Thyroid gland (tissue), 4 donors: ENCODE measurements around the gene IFI44L. TPM values are rescaled to one million over a fixed set of nuclear protein-coding genes. Genes with fewer than 3 reads are reported as not detected.

Source experiments
- DNase-seq, 2 donors: peaks; one replicate each; pipeline ENCODE4 v3.0.0-alpha.2; 2019
- H3K27ac ChIP-seq, 3 donors: fragments of 200-600 bp; sonication (generic); 1 replicate in 2 of 3; 2 replicates in 1 of 3; pipeline ENCODE4 v1.5.1; 2016 to 2019; ENCODE audit warnings: mild to moderate bottlenecking in 1 of 3, moderate library complexity in 1 of 3
- H3K27me3 ChIP-seq: fragments of 200-600 bp; sonication (generic); one replicate; pipeline ENCODE4 v1.5.1; 2019
- H3K36me3 ChIP-seq, 2 donors: fragments of 200-600 bp; sonication (generic); one replicate each; pipeline ENCODE4 v1.5.1; 2016 to 2019
- H3K4me1 ChIP-seq, 2 donors: fragments of 200-600 bp; sonication (generic); one replicate each; pipeline ENCODE4 v1.5.1; 2017 to 2019
- H3K4me3 ChIP-seq, 3 donors: fragments of 200-600 bp; sonication (generic); replicated peaks in 1 of 3; 1 replicate in 2 of 3; 2 replicates in 1 of 3; pipeline ENCODE4 v1.5.1; 2016; ENCODE audit warnings: mild to moderate bottlenecking in 1 of 3
- H3K9me3 ChIP-seq: fragments of 200-600 bp; sonication (generic); one replicate; pipeline ENCODE4 v1.5.1; 2017
- POLR2A ChIP-seq, 2 donors: fragments of 450-650 bp; IDR thresholded peaks; one replicate each; pipeline ENCODE4 v1.6.1; 2017; ENCODE audit warnings: antibody characterized with exemption in 2 of 2, mild to moderate bottlenecking in 2 of 2, moderate library complexity in 1 of 2
- WGBS, 2 donors: methylation state at CpG; one replicate each; pipeline ENCODE4 v1.1.5; 2017; 5-methylcytosine and 5-hydroxymethylcytosine counted together
- intact Hi-C: fragments of 100-400 bp; cut with DNase I; formaldehyde crosslinking; loops from one replicate; pipeline ENCODE4 v1.15.1; 2023
- total RNA-seq, 4 donors: library from RNA; depleted of rRNA; stranded (reverse); fragments of >200 nt; gene quantifications; one replicate each; pipeline ENCODE4 v1.2.3, GENCODE V29; 2016
- TF ChIP-seq, protein P1 (sequence below), 6 experiments: fragments of 200-600 bp in 3 of 6; fragments of 450-650 bp in 3 of 6; sonication (generic) in 3 of 6; IDR thresholded peaks; one replicate each; pipeline ENCODE4 v1.5.1; 2016 to 2019; ENCODE audit warnings: antibody characterized with exemption in 6 of 6, mild to moderate bottlenecking in 2 of 6, inconsistent platforms in 1 of 6, moderate library complexity in 1 of 6

IFI44L gene
- total RNA-seq, 4 donors from 2014 or later: 8.1 to 22.9 (median 12.2) TPM

DNA sequence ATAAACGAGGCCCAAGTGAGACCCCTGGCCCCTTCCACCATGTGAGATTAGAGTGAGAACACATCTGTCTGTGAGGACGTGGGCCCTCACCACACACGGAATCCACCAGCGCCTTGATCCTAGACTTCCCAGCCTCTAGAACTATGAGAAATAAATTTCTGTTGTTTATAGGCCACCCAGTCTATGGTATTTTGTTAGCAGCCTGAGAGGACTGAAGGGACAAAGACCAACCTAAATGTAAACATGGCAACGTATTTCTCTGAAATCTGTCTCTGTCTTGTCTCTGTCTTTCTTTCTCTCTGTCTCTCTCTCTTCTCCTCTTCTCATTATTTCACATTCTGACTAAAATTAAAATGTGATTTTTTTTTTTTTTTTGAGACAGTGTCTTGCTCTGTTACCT, 15.6 kb upstream of the IFI44L start:
- WGBS, 2 donors: 89 to 93% methylated on average over 5 of the region's 5 CpGs
- intact Hi-C loops: loop anchor here (5.0 kb wide), 2 partner anchors 462 to 472 kb away; no protein-coding TSS in a partner anchor
- Histone ChIP-seq H3K36me3 (no peaks in the 10 kb centered on the region), H3K27ac (no peak overlapping the region), H3K27me3 (no peaks in the 10 kb centered on the region), H3K4me1 (peaks cover 0 to 3% of the 10 kb centered on the region in 2 donors), H3K9me3 (no peaks in the 10 kb centered on the region), H3K4me3 (no peak overlapping the region)
- TF ChIP-seq POLR2A (IDR thresholded peaks at IDR 0.05): no peak
- TF ChIP-seq, protein P1, sequence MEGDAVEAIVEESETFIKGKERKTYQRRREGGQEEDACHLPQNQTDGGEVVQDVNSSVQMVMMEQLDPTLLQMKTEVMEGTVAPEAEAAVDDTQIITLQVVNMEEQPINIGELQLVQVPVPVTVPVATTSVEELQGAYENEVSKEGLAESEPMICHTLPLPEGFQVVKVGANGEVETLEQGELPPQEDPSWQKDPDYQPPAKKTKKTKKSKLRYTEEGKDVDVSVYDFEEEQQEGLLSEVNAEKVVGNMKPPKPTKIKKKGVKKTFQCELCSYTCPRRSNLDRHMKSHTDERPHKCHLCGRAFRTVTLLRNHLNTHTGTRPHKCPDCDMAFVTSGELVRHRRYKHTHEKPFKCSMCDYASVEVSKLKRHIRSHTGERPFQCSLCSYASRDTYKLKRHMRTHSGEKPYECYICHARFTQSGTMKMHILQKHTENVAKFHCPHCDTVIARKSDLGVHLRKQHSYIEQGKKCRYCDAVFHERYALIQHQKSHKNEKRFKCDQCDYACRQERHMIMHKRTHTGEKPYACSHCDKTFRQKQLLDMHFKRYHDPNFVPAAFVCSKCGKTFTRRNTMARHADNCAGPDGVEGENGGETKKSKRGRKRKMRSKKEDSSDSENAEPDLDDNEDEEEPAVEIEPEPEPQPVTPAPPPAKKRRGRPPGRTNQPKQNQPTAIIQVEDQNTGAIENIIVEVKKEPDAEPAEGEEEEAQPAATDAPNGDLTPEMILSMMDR (IDR thresholded peaks at IDR 0.05): no peak
- no peak for DNase-seq

DNA sequence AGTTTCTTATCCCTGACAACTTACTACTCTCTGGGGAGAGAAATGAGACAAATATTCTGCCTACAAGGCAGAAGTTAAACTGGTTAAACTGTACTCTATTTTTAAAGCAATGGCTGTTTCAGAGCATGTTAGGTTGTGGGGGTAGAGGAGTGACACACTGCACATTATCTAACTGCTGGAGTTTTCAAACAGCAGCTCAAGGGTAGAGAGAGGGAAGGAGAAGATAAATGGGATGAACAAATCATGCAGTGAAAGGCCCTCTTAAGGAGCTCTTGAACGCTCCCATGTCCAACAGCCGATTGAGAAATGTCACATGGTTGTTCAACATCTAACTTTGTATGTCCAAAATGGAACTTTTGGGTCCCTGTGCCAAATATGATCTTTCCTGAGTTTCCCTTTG, 14.0 kb upstream of the IFI44L start:
- H3K9me3 ChIP-seq: no peaks in the 10 kb centered on the region
- WGBS, 2 donors: 46 to 47% methylated on average over 2 of the region's 2 CpGs
- TF ChIP-seq, protein P1 (IDR thresholded peaks at IDR 0.05): no peak
- no peak for TF ChIP-seq POLR2A (IDR thresholded peaks at IDR 0.05)
- no peaks in the 10 kb centered on the region for H3K27me3 ChIP-seq
- no peak overlapping the region for H3K27ac ChIP-seq
- no peaks in the 10 kb centered on the region for H3K36me3 ChIP-seq
- DNase-seq: no peak
- no peak overlapping the region for H3K4me3 ChIP-seq
- H3K4me1 ChIP-seq: peaks cover 0 to 3% of the 10 kb centered on the region in 2 donors
- intact Hi-C loops: loop anchor here (5.0 kb wide), 1 partner anchor 464 kb away; no protein-coding TSS in a partner anchor

DNA sequence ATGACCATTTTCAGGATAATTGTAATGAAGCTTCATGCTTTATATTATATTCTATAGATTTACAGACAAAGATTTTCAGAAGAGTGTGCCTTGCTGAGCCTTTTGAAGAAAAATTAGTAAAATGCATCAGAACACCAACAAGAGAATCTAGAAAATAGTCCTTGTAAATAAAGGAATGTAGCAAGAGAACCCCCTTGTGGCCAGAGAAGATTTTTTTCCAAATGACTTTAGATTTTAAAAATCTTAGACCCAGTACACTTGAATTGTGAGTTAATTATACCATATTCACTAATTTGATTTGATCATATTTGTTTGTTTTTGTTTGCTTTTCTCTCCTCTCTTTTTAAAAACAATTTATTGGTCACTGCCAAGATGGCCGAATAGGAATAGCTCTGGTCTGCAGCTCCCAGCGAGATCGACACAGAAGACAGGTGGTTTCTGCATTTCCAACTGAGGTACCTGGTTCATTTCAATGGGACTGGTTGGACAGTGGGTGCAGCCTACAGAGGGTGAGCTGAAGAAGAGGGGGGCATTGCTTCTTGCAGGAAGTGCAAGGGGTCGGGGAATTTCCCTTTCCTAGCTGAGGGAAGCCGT, 12.8 kb upstream of the IFI44L start:
- TF ChIP-seq, protein P1 (IDR thresholded peaks at IDR 0.05): peak in 5 of 6 experiments; percentile 30 to 75 (median 66)
- TF ChIP-seq POLR2A (IDR thresholded peaks at IDR 0.05): no peak
- intact Hi-C loops: loop anchor here (5.0 kb wide), 1 partner anchor 465 kb away; no protein-coding TSS in a partner anchor
- WGBS, 2 donors: 77 to 94% methylated on average over 5 of the region's 5 CpGs
- DNase-seq: no peak
- H3K36me3 ChIP-seq: no peaks in the 10 kb centered on the region
- no peaks in the 10 kb centered on the region for H3K9me3 ChIP-seq
- H3K27ac ChIP-seq: no peak overlapping the region
- H3K27me3 ChIP-seq: no peaks in the 10 kb centered on the region
- H3K4me1 ChIP-seq: peaks cover 0 to 3% of the 10 kb centered on the region in 2 donors
- no peak overlapping the region for H3K4me3 ChIP-seq

- peaks cover 0 to 3% of the 10 kb centered on the region in 2 donors for H3K4me1 ChIP-seq
- WGBS, 2 donors: 51 to 66% methylated on average over 4 of the region's 4 CpGs
- H3K27me3 ChIP-seq: no peaks in the 10 kb centered on the region
- TF ChIP-seq, protein P1 (IDR thresholded peaks at IDR 0.05): no peak
- no peak for TF ChIP-seq POLR2A (IDR thresholded peaks at IDR 0.05)
- H3K27ac ChIP-seq: no peak overlapping the region
- H3K4me3 ChIP-seq: no peak overlapping the region
- DNase-seq: no peak
- H3K36me3 ChIP-seq: no peaks in the 10 kb centered on the region
- H3K9me3 ChIP-seq: no peaks in the 10 kb centered on the region
- intact Hi-C loops: loop anchor here (5.0 kb wide), 1 partner anchor 466 kb away; no protein-coding TSS in a partner anchor
Measured at GRCh38 chr1:78607944-78608343, 12.3 kb upstream of the IFI44L start.

GRCh38 chr1:78617615-78618026, 2.6 kb upstream of the IFI44L start:
- peak; percentile 71 to 72 for DNase-seq
- Histone ChIP-seq H3K9me3 (no peaks in the 10 kb centered on the region), H3K27ac (peak overlapping the region in 1 of 3 donors; percentile 43), H3K36me3 (no peaks in the 10 kb centered on the region), H3K4me1 (peaks cover 3 to 12% of the 10 kb centered on the region in 2 donors), H3K27me3 (no peaks in the 10 kb centered on the region), H3K4me3 (no peak overlapping the region)
- WGBS, 2 donors: 41 to 42% methylated on average over 7 of the region's 7 CpGs
- TF ChIP-seq, protein P1 (IDR thresholded peaks at IDR 0.05): peak; percentile 52 to 94 (median 88)
- TF ChIP-seq POLR2A (IDR thresholded peaks at IDR 0.05): no peak
- intact Hi-C loops: loop anchor here (2.0 kb wide), 1 partner anchor 59 kb away; no protein-coding TSS in a partner anchor
